K562 (cell line): ENCODE data around the gene ARPC1A. TPM values are rescaled to one million over a fixed set of nuclear protein-coding genes. Genes with fewer than 3 reads are reported as not detected.
A peak's percentile ranks its signal among the peaks of the same experiment; 100 is the strongest.
"Not testable (repeated sequence)": the region's sequence is repeated elsewhere in the genome, so short reads cannot be mapped to it uniquely, and the experiment has no call there.

Experiments
- ATAC-seq: fragments of 200-7000 bp; cut with Tn5 transposase; 3 replicates; pipeline ENCODE4 v1.9.1; 2020; ENCODE audit warnings: moderate library complexity
- BruUV-seq: library from RNA; stranded (reverse); fragments of 400-500 nt; replicated peaks from 2 replicates; lab custom pipeline; 2021; lab: Mats Ljungman, UMichigan
- CTCF ChIA-PET: fragments of 300-600 bp; formaldehyde crosslinking; extraction: SDS; loops from one replicate; lab custom pipeline; 2021; ENCODE audit warnings: low intra/inter-chr PET ratio; lab: Yijun Ruan, JAX
- POLR2A ChIA-PET: fragments of 300-600, 350-650 bp; sonication (Branson Sonifier 250); formaldehyde crosslinking; extraction: SDS; loops from one replicate; lab custom pipeline; 2021; ENCODE audit warnings: antibody characterized with exemption, inconsistent platforms; lab: Yijun Ruan, JAX
- DNase-seq, 4 experiments: peaks; one replicate each; pipeline versions ENCODE4 v3.0.0 to v3.0.0-alpha.2; 2011 to 2018; ENCODE audit warnings: low spot score in 3 of 4, mixed read lengths in 3 of 4; ENCODE audit errors: extremely low read depth in 1 of 4
- FAIRE-seq: peaks from 2 replicates; lab custom pipeline; 2011; peaks lifted over from hg19 to GRCh38; lab: Jason Lieb, UNC
- H2AFZ ChIP-seq: 2 replicates; pipeline ENCODE4 v1.6.0; 2011; ENCODE audit warnings: low read depth, low read length, control low read depth, inconsistent platforms
- H3K27ac ChIP-seq: fragments of 200-600 bp; 3 replicates; pipeline ENCODE4 v1.8.0; 2011; ENCODE audit warnings: low read depth, mild to moderate bottlenecking, control low read depth, inconsistent platforms, low read length, moderate library complexity, mixed read lengths; ENCODE audit errors: extremely low read depth
- H3K27me3 ChIP-seq, 2 experiments: fragments of 300-600 bp in 1 of 2; 2 replicates in 1 of 2; 3 replicates in 1 of 2; pipeline versions ENCODE4 v1.6.0 to v1.8.0; 2011; ENCODE audit warnings: inconsistent platforms in 2 of 2, low read length in 2 of 2, mild to moderate bottlenecking in 1 of 2, mixed read lengths in 1 of 2, moderate library complexity in 1 of 2; ENCODE audit not compliant: control insufficient read depth in 2 of 2, insufficient read depth in 2 of 2
- H3K36me3 ChIP-seq: fragments of 300-600 bp; 3 replicates; pipeline ENCODE4 v1.8.0; 2011; ENCODE audit warnings: mild to moderate bottlenecking, low read length, inconsistent platforms; ENCODE audit not compliant: control insufficient read depth, insufficient read depth
- H3K4me1 ChIP-seq, 2 experiments: fragments of 200-600 bp in 1 of 2; replicated peaks in 1 of 2; 2 replicates in 1 of 2; 3 replicates in 1 of 2; pipeline versions ENCODE4 v1.5.1 to v1.8.0; 2011; ENCODE audit warnings: inconsistent platforms in 2 of 2, low read length in 2 of 2, mild to moderate bottlenecking in 1 of 2, mixed read lengths in 1 of 2, moderate library complexity in 1 of 2; ENCODE audit not compliant: control insufficient read depth in 2 of 2, insufficient read depth in 2 of 2
- H3K4me2 ChIP-seq: 2 replicates; pipeline ENCODE4 v1.6.1; 2011; ENCODE audit warnings: low read length, control low read depth, inconsistent platforms, mixed read lengths; ENCODE audit not compliant: insufficient read depth
- H3K4me3 ChIP-seq: fragments of 200-600 bp; sonication (generic), shearing (Covaris generic); 2 replicates; pipeline ENCODE4 v1.5.1; 2016; ENCODE audit warnings: control low read depth, inconsistent platforms
- H3K79me2 ChIP-seq: fragments of 200-600 bp; 3 replicates; pipeline ENCODE4 v1.8.0; 2011; ENCODE audit warnings: low read length, inconsistent platforms; ENCODE audit not compliant: control insufficient read depth, insufficient read depth
- H3K9ac ChIP-seq, 2 experiments: 2 replicates each; pipeline versions ENCODE4 v1.6.0 to v1.6.1; 2011; ENCODE audit warnings: low read depth in 2 of 2, low read length in 2 of 2, control low read depth in 1 of 2, inconsistent platforms in 1 of 2, mild to moderate bottlenecking in 1 of 2, mixed read lengths in 1 of 2; ENCODE audit not compliant: insufficient read depth in 1 of 2
- H3K9me1 ChIP-seq: one replicate; pipeline ENCODE4 v1.6.0; 2011; ENCODE audit warnings: inconsistent platforms, mild to moderate bottlenecking, low read length, moderate library complexity; ENCODE audit not compliant: control insufficient read depth, insufficient read depth
- H3K9me3 ChIP-seq: replicated peaks from 2 replicates; pipeline ENCODE4 v1.5.1; 2011; ENCODE audit warnings: low read depth, low read length, inconsistent platforms; ENCODE audit not compliant: control insufficient read depth, insufficient read depth
- H4K20me1 ChIP-seq: replicated peaks from 2 replicates; pipeline ENCODE4 v1.6.1; 2011; ENCODE audit warnings: low read length, inconsistent platforms, mixed read lengths; ENCODE audit not compliant: control insufficient read depth, insufficient read depth
- E4F1 ChIP-seq: fragments of 250-450 bp; sonication (Bioruptor Pico); IDR thresholded peaks from 2 replicates; pipeline ENCODE4 v1.5.0; 2021; ENCODE audit warnings: mild to moderate bottlenecking, borderline replicate concordance
- IRF2 ChIP-seq: sonication (generic); formaldehyde crosslinking; IDR thresholded peaks from 2 replicates; pipeline ENCODE4 v1.8.1; 2022; ENCODE audit warnings: mild to moderate bottlenecking, missing genetic modification reagents
- SLC30A9 ChIP-seq: fragments of 250-450 bp; sonication (Bioruptor Pico); IDR thresholded peaks from 2 replicates; pipeline ENCODE4 v1.8.0; 2022; ENCODE audit warnings: mild to moderate bottlenecking, moderate library complexity
- SRSF7 ChIP-seq: fragments of 200-400 bp; formaldehyde crosslinking; optimal IDR thresholded peaks from 2 replicates; pipeline ENCODE3; 2017; ENCODE audit warnings: mild to moderate bottlenecking, low read depth, low read length
- ZNF121 ChIP-seq: sonication (generic); formaldehyde crosslinking; conservative IDR thresholded peaks from 2 replicates; pipeline ENCODE4 v1.8.0; 2022; ENCODE audit warnings: missing genetic modification reagents
- WGBS: fragments of 100-300 bp; shearing (Covaris generic); methylation state at CpG from one replicate; pipeline ENCODE4 v1.1.6; 2016; ENCODE audit warnings: low coverage, mixed read lengths; ENCODE audit not compliant: insufficient coverage; ENCODE audit errors: missing lambda C conversion rate; 5-methylcytosine and 5-hydroxymethylcytosine counted together
- in situ Hi-C: fragments of 300-500 bp; cut with MboI; formaldehyde crosslinking; loops from 4 replicates; pipeline ENCODE4 v1.15.0; 2018; ENCODE audit warnings: inconsistent platforms, mixed read lengths
- intact Hi-C: fragments of 100-400 bp; cut with micrococcal nuclease; formaldehyde crosslinking; loops from 2 replicates; pipeline ENCODE4 v1.14.2; 2022
- polyA plus RNA-seq, 8 experiments: library from polyadenylated mRNA; depleted of rRNA in 4 of 8; stranded (reverse) in 5 of 8; unstranded in 3 of 8; fragments of >200 nt; fragmentation: Nextera tagmentation in 2 of 8; fragmentation: Illumina TruSeq in 1 of 8; extraction: Ambion mirVana in 2 of 8; extraction: Trizol in 1 of 8; gene quantifications; 2 replicates each; pipeline versions ENCODE4 v1.2.1 to v1.2.3, GENCODE V29; 2011 to 2014; ENCODE audit warnings: inconsistent platforms in 1 of 8, missing spikeins in 1 of 8
- total RNA-seq, 7 experiments: library from RNA; depleted of rRNA in 6 of 7; stranded (reverse); fragments of >200 nt in 6 of 7; fragmentation: Illumina TruSeq in 2 of 7; extraction: Trizol in 2 of 7; gene quantifications; 2 replicates each; pipeline versions ENCODE4 v1.2.1 to v1.2.3, GENCODE V29; 2011 to 2021; ENCODE audit warnings: low replicate concordance in 1 of 7

ARPC1A gene
- total and polyA plus RNA-seq, 9 of the 15 experiments (the other 6 are each of a cell fraction or from before 2014, with no cell fraction given): 39.5 to 151 (median 86.1) TPM

DNA sequence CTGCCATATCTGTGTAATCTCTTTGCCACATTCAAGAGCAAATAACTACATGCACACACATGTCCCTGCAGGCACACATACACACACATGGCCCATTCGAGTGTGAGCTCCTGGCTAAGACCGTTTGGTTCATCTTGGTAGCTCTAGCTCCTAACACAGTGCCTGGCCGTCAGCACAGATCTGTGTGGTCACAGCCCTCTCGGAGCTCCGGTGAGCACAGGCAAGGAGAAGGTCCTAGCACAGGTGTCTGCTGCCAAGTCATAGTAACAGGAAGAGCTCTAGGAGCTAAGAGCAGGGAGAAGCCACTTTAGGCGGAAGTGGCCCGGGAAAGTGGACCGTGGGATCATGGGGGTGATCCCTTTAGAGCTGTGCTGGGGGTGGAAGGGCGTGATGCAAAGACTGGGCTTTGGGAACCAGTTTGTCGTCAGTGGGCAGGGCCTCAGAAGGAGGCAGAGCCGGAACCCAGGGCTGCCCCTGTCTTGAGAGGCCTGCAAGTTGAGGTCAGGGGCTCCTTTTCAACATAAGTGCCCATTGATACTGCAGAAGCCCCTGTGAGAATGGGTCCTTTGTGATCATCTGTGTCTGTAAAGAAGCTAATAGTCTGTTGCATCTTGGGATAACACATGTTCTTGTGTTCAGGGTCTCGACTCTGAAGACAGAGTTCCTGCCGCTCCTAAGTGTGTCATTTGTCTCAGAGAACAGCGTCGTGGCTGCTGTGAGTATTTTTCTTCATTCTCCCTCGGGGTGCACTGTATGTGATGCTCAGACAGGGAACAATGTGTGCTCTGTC lies 32.2 kb downstream of the ARPC1A start:
- FAIRE-seq (no peak), ATAC-seq (no peak), DNase-seq (no peak)
- no peak overlapping the region for H3K4me2 ChIP-seq
- no peak overlapping the region for H3K4me3 ChIP-seq
- H4K20me1 ChIP-seq: no peaks in the 10 kb centered on the region
- H3K36me3 ChIP-seq: peaks cover 69% of the 10 kb centered on the region
- peaks cover 0 to 4% of the 10 kb centered on the region in 2 experiments; a peak in 3 of 5 replicates for H3K4me1 ChIP-seq
- H3K79me2 ChIP-seq: no peaks in the 10 kb centered on the region
- WGBS: 87% methylated on average over 16 of the region's 16 CpGs
- in situ Hi-C loops (no loop called here), intact Hi-C loops (no loop called here)
- BruUV-seq: no TSS peak
- H3K27ac ChIP-seq: no peak overlapping the region
- H2AFZ ChIP-seq: no peak overlapping the region
- no peaks in the 10 kb centered on the region for H3K27me3 ChIP-seq
- no peaks in the 10 kb centered on the region for H3K9me3 ChIP-seq
- H3K9me1 ChIP-seq: no peaks in the 10 kb centered on the region
- 0 out of 4 replicates have a peak overlapping the region, but pooled peaks of 1 of the 2 experiments have one; percentile 15 for H3K9ac ChIP-seq
- CTCF ChIA-PET: no interaction called here
- TF ChIP-seq E4F1 (CRISPR knock-in tag) (no peak), ZNF121 (no peak), SRSF7 (no peak), IRF2 (CRISPR knock-in tag) (no peak), SLC30A9 (CRISPR knock-in tag) (no peak)
- POLR2A ChIA-PET: interaction anchor here (0.5 to 1.2 kb wide), 6 partner anchors 9 to 75 kb away, joined by 3 to 5 read pairs (median 3); no protein-coding TSS in a partner anchor

- DNase-seq, H3K9ac ChIP-seq, ATAC-seq, H2AFZ ChIP-seq, H3K4me1 ChIP-seq, H3K27ac ChIP-seq, H3K4me2 ChIP-seq, H3K9me1 ChIP-seq, in situ Hi-C loops, BruUV-seq, FAIRE-seq, CTCF ChIA-PET, intact Hi-C loops, H3K9me3 ChIP-seq, H3K79me2 ChIP-seq, H3K4me3 ChIP-seq, H3K27me3 ChIP-seq, H4K20me1 ChIP-seq: not testable (repeated sequence)
- POLR2A ChIA-PET: interaction anchor here (0.5 to 1.2 kb wide), 3 partner anchors 12 to 76 kb away, joined by 3 to 5 read pairs (median 3); no protein-coding TSS in a partner anchor
- H3K36me3 ChIP-seq: peaks cover 74% of the 10 kb centered on the region
- 97% methylated on average over 10 of the region's 15 CpGs for WGBS
Measured at GRCh38 chr7:99358521-99358920, 32.8 kb downstream of the ARPC1A start.
